Renal cortical epithelial cell (primary cell): Measurements from ENCODE around the gene TCP11L1. TPM values are rescaled to one million over a fixed set of nuclear protein-coding genes. Genes with fewer than 3 reads are reported as not detected.

Source experiments
- DNase-seq: peaks from one replicate; pipeline ENCODE4 v3.0.0-alpha.2; 2011; ENCODE audit warnings: low read depth
- total RNA-seq: library from RNA; depleted of rRNA; stranded (reverse); fragments of >200 nt; gene quantifications from 2 replicates; pipeline ENCODE4 v1.2.3, GENCODE V29; 2014

TCP11L1 gene, protein sequence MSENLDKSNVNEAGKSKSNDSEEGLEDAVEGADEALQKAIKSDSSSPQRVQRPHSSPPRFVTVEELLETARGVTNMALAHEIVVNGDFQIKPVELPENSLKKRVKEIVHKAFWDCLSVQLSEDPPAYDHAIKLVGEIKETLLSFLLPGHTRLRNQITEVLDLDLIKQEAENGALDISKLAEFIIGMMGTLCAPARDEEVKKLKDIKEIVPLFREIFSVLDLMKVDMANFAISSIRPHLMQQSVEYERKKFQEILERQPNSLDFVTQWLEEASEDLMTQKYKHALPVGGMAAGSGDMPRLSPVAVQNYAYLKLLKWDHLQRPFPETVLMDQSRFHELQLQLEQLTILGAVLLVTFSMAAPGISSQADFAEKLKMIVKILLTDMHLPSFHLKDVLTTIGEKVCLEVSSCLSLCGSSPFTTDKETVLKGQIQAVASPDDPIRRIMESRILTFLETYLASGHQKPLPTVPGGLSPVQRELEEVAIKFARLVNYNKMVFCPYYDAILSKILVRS
- 18.4 and 33.4 TPM in 2 replicates for total RNA-seq

DNA sequence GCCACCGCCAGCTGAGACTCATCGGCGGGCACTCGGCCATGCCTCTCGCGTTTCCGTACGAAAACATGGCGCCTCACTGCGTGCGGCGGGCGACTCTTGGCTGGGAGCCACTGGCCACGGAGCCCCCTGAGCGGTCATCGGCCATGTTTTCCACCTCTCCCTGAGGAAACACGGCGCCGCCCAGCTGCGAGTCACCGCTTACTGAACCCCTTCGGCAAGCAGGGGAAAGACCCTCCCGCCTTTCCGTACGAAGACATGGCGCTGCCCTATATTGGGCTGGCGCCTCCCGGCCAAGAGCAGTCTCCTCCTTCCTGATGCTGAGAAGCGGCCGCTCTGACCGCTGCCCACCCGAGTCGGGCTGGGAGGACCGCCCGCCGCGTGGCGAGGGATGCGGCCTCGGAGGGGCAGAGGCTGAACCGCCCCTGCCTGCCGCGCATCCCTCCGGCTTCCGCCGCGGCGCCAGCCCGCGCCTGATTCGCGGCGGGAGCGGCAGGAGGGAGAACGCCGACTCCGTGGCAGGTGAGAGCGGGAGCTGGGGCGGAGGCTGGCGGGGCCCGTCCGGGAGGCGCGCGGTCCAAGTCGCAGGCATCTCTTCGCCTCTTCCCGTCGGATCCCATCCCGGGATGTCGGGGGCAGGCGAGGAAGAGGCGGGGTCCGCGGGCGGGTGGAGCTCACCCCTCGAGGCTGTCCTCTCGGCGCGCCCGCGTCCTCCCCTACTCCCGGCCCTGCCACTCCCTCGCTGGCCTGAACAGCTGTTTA, at the start of gene TCP11L1:
Gene TCP11L1, plus strand, starts transcription at position 299 of the 759 bp plus-strand sequence. CDS start 4,202 bp downstream, outside the sequence.
- peak; percentile 75 for DNase-seq

DNA sequence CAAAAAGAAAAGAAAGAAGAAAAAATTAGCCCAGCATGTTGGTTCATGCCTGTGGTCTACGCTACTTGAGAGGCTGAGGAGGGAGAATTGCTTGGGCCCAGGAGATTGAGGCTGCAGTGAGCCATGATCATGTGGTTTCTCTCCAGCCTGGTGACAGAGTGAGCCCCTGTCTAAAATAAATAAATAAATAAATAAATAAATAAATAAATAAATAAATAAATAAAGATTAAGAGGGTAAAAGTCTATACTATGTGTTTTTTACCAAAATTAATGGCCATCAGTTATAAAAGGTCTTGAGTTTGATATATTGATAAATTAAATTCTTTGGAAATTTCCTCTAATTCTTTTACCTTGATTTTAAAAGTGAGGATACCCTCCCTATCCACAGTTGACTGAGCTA, 48.9 kb upstream of the TCP11L1 start:
- no peak for DNase-seq

GRCh38 chr11:32991427-32991826, 47.9 kb upstream of the TCP11L1 start:
- DNase-seq: no peak

GRCh38 chr11:32991898-32992297, 47.5 kb upstream of the TCP11L1 start:
- DNase-seq: no peak

DNA sequence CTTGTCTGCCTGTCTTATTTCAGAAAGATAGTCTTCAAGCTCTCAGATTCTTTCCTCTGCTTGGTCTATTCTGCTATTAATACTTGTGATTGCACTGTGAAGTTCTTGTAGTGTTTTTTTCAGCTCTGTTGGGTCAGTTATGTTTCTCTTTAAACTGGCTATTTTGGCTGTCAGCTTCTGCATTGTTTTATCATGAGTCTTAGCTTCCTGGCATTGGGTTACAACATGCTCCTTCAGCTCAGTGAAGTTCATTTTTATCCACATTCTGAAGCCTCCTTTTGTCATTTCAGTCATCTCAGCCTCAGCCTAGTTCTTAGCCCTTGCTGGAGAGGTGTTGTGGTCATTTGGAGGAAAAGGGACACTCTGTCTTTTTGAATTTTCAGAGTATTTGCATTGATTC, 39.2 kb upstream of the TCP11L1 start:
- DNase-seq: peak; percentile 83

GRCh38 chr11:33001281-33001680, 38.1 kb upstream of the TCP11L1 start:
- DNase-seq: no peak

GRCh38 chr11:33001751-33002542, 37.4 kb upstream of the TCP11L1 start:
- DNase-seq: no peak

DNA sequence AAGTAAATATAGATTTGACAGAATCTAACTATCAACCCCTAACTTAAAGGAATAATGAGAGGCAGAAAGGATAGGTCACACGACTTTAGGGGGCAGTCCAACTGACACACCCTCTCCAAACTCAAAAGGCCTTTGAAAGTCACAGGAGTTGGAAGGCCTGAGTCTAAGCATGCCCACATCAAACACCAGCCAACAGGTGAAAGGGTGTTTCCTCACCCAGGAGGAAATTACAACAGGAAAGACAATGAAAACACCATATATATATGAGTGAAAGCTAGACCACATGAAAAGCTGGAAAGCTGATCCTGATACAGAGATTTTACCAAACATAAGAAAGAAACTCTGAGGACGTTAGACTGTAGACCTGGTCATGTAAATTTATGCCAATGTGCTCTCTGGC, 34.2 kb upstream of the TCP11L1 start:
- no peak for DNase-seq

DNA sequence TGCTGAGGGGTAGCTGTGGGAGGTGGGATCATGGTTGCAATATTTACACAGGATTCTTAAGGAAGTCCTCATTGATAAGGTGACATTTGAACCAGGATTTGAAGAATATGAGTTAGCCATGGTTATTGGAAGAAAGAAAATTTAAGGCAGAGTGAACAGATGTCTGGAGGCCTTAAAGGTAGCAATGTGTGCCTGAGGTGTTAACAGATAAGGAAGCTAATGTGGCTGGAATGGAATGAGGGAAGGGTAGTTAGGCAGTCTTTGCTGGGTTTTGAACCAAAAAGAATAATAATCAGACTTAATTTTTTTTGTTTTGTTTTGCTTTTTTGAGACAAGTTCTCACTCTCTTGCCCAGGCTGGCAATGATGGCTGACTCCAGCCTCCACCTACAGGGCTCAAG, 33.4 kb upstream of the TCP11L1 start:
- DNase-seq: no peak

GRCh38 chr11:33013755-33014154, 25.6 kb upstream of the TCP11L1 start:
- DNase-seq: no peak

GRCh38 chr11:33015621-33016551, 23.5 kb upstream of the TCP11L1 start, which contains the start of gene DEPDC7:
TSS of gene DEPDC7 (plus strand) at chr11:33015878. CDS start at chr11:33015956, 78 bp downstream.
- peak; percentile 65 for DNase-seq

- no peak for DNase-seq
Measured at GRCh38 chr11:33016654-33017053, 22.7 kb upstream of the TCP11L1 start.

GRCh38 chr11:33017478-33017877, 21.9 kb upstream of the TCP11L1 start:
- no peak for DNase-seq

DNA sequence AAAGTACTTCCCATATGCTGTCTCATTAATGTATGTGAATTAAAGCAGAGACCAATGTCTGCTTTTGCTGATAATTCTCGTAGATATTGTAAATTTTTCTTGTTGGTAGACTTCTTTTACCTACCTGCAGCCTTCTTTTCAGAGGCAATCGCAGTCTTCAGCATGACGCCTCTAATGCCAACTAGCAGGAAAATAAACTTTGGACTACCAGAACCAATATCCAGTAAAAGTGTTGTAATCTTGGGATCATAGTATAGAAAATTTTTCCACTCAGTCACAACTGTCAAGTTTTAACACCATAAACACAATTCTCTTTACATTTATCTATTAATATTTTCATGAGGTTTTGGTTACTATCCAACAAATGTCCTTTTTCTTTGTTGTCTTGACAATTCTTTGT, 21.4 kb upstream of the TCP11L1 start:
- no peak for DNase-seq

DNA sequence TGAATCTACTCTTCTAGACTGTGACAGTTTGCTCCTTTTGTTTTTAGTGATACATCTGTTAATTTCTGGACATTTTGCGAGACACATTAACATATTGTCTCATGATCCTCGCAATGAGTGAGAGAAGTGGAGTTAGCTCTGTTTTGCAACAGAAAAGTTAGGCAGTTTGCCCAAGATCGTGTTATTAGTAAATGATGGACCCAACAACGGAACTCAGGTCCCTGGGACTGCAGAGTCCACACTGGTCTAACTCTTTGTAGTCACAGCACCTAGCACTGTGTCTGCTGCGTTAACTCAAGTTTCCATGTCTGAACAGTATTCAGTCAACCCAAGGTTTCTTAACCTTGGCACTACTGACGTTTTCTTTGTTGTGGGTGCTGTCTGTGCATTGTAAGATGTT, 20.5 kb upstream of the TCP11L1 start:
- no peak for DNase-seq

DNA sequence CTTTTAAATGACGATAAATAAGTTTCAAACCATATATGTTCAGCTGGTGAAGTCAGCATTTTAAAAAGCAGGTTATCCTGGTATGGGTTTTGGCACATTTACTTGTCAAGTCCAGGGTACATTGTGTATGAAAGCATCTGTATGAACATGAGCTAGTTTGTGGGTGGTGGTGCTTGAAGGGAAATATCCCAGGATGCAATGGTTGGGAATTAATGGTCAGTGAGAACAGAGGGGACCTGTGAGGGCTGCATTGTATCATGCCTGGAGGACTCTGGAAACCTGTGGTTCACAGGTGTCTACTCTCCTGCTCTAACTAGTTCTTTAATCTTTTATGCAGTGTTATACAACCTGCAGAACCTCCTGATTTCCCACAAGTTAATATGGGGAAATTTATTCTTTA, 17.9 kb upstream of the TCP11L1 start:
- no peak for DNase-seq

- DNase-seq: no peak
Measured at GRCh38 chr11:33021937-33022336, 17.4 kb upstream of the TCP11L1 start.

- DNase-seq: no peak
Measured at GRCh38 chr11:33025339-33025722, 14.0 kb upstream of the TCP11L1 start.

GRCh38 chr11:33027233-33027632, 12.1 kb upstream of the TCP11L1 start:
- no peak for DNase-seq

GRCh38 chr11:33027846-33028536, 11.4 kb upstream of the TCP11L1 start:
- DNase-seq: no peak
